Neural cell (in vitro differentiated cells): Measurements from ENCODE around the gene LRRC9. TPM values are rescaled to one million over a fixed set of nuclear protein-coding genes. Genes with fewer than 3 reads are reported as not detected.
A peak's percentile ranks its signal among the peaks of the same experiment; 100 is the strongest.

ENCODE experiments used
- H2AFZ ChIP-seq: fragments of 200-600, 300-800 bp; sonication (generic), shearing (Covaris generic); 2 replicates; pipeline ENCODE4 v1.6.0; 2014; ENCODE audit warnings: low read depth, mild to moderate bottlenecking, antibody characterized with exemption, low read length, moderate library complexity
- H3F3A ChIP-seq: fragments of 200-600 bp; shearing (Covaris generic); 2 replicates; pipeline ENCODE4 v1.6.1; 2016; ENCODE audit warnings: mild to moderate bottlenecking, moderate library complexity, mixed read lengths, antibody characterized with exemption, low read length; ENCODE audit not compliant: insufficient read depth, poor library complexity, severe bottlenecking
- H3K27ac ChIP-seq: fragments of 200-600, 300-800 bp; sonication (generic), shearing (Covaris generic); 2 replicates; pipeline ENCODE4 v1.5.1; 2014; ENCODE audit warnings: mild to moderate bottlenecking, low read length, moderate library complexity
- H3K27me3 ChIP-seq: fragments of 300-800, 200-600 bp; sonication (generic), shearing (Covaris generic); 2 replicates; pipeline ENCODE4 v1.6.0; 2014; ENCODE audit warnings: mild to moderate bottlenecking, low read depth, low read length, moderate library complexity; ENCODE audit not compliant: insufficient read depth
- H3K36me3 ChIP-seq: fragments of 300-800, 200-600 bp; sonication (generic), shearing (Covaris generic); 2 replicates; pipeline ENCODE4 v1.5.1; 2014; ENCODE audit warnings: mild to moderate bottlenecking, antibody characterized with exemption, low read length, moderate library complexity; ENCODE audit not compliant: insufficient read depth
- H3K4me2 ChIP-seq: fragments of 300-800, 200-600 bp; sonication (generic), shearing (Covaris generic); 2 replicates; pipeline ENCODE4 v1.6.0; 2014; ENCODE audit warnings: mild to moderate bottlenecking, low read length
- H3K4me3 ChIP-seq: fragments of 300-800, 200-600 bp; sonication (generic), shearing (Covaris generic); 2 replicates; pipeline ENCODE4 v1.5.1; 2014; ENCODE audit warnings: mild to moderate bottlenecking, low read length, moderate library complexity
- H3K79me2 ChIP-seq: fragments of 200-600 bp; shearing (Covaris generic); replicated peaks from 2 replicates; pipeline ENCODE4 v1.6.0; 2014; ENCODE audit warnings: mild to moderate bottlenecking, low read length, moderate library complexity; ENCODE audit not compliant: insufficient read depth
- H3K9ac ChIP-seq: fragments of 300-800, 200-600 bp; sonication (generic), shearing (Covaris generic); 2 replicates; pipeline ENCODE4 v1.6.1; 2016; ENCODE audit warnings: mild to moderate bottlenecking, low read length, mixed read lengths
- H3K9me2 ChIP-seq: fragments of 200-600 bp; shearing (Covaris generic); 2 replicates; pipeline ENCODE4 v1.6.1; 2016; ENCODE audit warnings: mild to moderate bottlenecking, low read length, mixed read lengths; ENCODE audit not compliant: insufficient read depth
- H3K9me3 ChIP-seq: fragments of 200-600, 300-800 bp; sonication (generic), shearing (Covaris generic); 2 replicates; pipeline ENCODE4 v1.6.1; 2016; ENCODE audit warnings: mild to moderate bottlenecking, mixed run types, low read length, moderate library complexity, mixed read lengths
- H4K20me1 ChIP-seq: fragments of 200-600 bp; shearing (Covaris generic); 2 replicates; pipeline ENCODE4 v1.6.1; 2016; ENCODE audit warnings: mild to moderate bottlenecking, mixed run types; ENCODE audit not compliant: insufficient read depth
- EP300 ChIP-seq: fragments of 450-650 bp; conservative IDR thresholded peaks from 2 replicates; pipeline ENCODE4 v1.6.1; 2014; ENCODE audit warnings: antibody characterized with exemption, mild to moderate bottlenecking, moderate library complexity; ENCODE audit not compliant: poor library complexity, severe bottlenecking
- EZH2 ChIP-seq: fragments of 200-600, 300-800 bp; shearing (Covaris generic), sonication (generic); IDR thresholded peaks from 2 replicates; pipeline ENCODE4 v1.6.1; 2014; ENCODE audit warnings: antibody characterized with exemption, low read length, borderline replicate concordance, mild to moderate bottlenecking; ENCODE audit not compliant: insufficient read depth, poor library complexity, severe bottlenecking
- MXI1 ChIP-seq: fragments of 450-650 bp; conservative IDR thresholded peaks from 2 replicates; pipeline ENCODE4 v1.6.1; 2014; ENCODE audit warnings: antibody characterized with exemption, mild to moderate bottlenecking; ENCODE audit not compliant: poor library complexity, severe bottlenecking
- POLR2AphosphoS5 ChIP-seq: IDR thresholded peaks from 2 replicates; pipeline ENCODE4 v1.6.1; 2012
- RAD21 ChIP-seq: fragments of 450-650 bp; conservative IDR thresholded peaks from 2 replicates; pipeline ENCODE4 v1.6.1; 2014; ENCODE audit warnings: antibody characterized with exemption, mild to moderate bottlenecking, moderate library complexity
- SMC3 ChIP-seq: fragments of 450-650 bp; conservative IDR thresholded peaks from 2 replicates; pipeline ENCODE4 v1.6.1; 2014; ENCODE audit warnings: antibody characterized with exemption, mild to moderate bottlenecking, moderate library complexity; ENCODE audit not compliant: poor library complexity
- TAF1 ChIP-seq: IDR thresholded peaks from 2 replicates; pipeline ENCODE4 v1.6.1; 2012; ENCODE audit warnings: low read depth
- polyA plus RNA-seq: library from polyadenylated mRNA; depleted of rRNA; stranded (reverse); fragments of >200 nt; gene quantifications from 2 replicates; pipeline ENCODE4 v1.2.3, GENCODE V29; 2014
- TF ChIP-seq, protein P1 (sequence below): fragments of 450-650 bp; IDR thresholded peaks from 2 replicates; pipeline ENCODE4 v1.5.1; 2014; ENCODE audit warnings: antibody characterized with exemption, mild to moderate bottlenecking, moderate library complexity; ENCODE audit not compliant: poor library complexity, severe bottlenecking
- TF ChIP-seq, protein P2 (sequence below): IDR thresholded peaks from 2 replicates; pipeline ENCODE4 v1.6.1; 2012; ENCODE audit warnings: borderline replicate concordance

The LRRC9 gene
- polyA plus RNA-seq, 1 donor from 2014 or later: 1.3 TPM

DNA sequence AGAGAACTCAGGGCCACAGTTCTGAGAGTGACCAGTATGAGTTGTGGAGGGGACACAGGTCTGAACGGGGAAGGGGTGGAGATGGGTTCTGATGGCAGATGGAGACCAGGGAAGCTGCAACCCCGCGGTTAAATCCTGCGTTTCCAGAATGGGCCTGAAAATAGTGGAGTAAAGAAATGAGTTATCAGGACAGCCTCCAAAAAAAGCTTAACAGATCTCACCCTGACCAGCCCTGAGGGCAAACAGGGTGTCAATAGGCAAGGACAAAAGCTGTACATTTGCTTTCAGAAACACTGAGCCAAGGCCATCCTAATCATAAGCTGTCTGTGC is 48.8 kb upstream of the LRRC9 start:
- peaks cover 3% of the 10 kb centered on the region for H3K79me2 ChIP-seq
- no peaks in the 10 kb centered on the region for H3F3A ChIP-seq
- H3K27me3 ChIP-seq: peaks cover 5% of the 10 kb centered on the region
- H3K9me3 ChIP-seq: no peaks in the 10 kb centered on the region
- peak overlapping the region; percentile 77 for H3K4me3 ChIP-seq
- peak overlapping the region; percentile 70 for H3K9ac ChIP-seq
- TF ChIP-seq, protein P1, sequence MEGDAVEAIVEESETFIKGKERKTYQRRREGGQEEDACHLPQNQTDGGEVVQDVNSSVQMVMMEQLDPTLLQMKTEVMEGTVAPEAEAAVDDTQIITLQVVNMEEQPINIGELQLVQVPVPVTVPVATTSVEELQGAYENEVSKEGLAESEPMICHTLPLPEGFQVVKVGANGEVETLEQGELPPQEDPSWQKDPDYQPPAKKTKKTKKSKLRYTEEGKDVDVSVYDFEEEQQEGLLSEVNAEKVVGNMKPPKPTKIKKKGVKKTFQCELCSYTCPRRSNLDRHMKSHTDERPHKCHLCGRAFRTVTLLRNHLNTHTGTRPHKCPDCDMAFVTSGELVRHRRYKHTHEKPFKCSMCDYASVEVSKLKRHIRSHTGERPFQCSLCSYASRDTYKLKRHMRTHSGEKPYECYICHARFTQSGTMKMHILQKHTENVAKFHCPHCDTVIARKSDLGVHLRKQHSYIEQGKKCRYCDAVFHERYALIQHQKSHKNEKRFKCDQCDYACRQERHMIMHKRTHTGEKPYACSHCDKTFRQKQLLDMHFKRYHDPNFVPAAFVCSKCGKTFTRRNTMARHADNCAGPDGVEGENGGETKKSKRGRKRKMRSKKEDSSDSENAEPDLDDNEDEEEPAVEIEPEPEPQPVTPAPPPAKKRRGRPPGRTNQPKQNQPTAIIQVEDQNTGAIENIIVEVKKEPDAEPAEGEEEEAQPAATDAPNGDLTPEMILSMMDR: no peak
- no peak for TF ChIP-seq MXI1
- TF ChIP-seq SMC3: no peak
- no peak for TF ChIP-seq POLR2AphosphoS5
- no peak for TF ChIP-seq TAF1
- TF ChIP-seq EZH2: no peak
- TF ChIP-seq, protein P2, sequence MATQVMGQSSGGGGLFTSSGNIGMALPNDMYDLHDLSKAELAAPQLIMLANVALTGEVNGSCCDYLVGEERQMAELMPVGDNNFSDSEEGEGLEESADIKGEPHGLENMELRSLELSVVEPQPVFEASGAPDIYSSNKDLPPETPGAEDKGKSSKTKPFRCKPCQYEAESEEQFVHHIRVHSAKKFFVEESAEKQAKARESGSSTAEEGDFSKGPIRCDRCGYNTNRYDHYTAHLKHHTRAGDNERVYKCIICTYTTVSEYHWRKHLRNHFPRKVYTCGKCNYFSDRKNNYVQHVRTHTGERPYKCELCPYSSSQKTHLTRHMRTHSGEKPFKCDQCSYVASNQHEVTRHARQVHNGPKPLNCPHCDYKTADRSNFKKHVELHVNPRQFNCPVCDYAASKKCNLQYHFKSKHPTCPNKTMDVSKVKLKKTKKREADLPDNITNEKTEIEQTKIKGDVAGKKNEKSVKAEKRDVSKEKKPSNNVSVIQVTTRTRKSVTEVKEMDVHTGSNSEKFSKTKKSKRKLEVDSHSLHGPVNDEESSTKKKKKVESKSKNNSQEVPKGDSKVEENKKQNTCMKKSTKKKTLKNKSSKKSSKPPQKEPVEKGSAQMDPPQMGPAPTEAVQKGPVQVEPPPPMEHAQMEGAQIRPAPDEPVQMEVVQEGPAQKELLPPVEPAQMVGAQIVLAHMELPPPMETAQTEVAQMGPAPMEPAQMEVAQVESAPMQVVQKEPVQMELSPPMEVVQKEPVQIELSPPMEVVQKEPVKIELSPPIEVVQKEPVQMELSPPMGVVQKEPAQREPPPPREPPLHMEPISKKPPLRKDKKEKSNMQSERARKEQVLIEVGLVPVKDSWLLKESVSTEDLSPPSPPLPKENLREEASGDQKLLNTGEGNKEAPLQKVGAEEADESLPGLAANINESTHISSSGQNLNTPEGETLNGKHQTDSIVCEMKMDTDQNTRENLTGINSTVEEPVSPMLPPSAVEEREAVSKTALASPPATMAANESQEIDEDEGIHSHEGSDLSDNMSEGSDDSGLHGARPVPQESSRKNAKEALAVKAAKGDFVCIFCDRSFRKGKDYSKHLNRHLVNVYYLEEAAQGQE: no peak
- TF ChIP-seq EP300: no peak
- no peak for TF ChIP-seq RAD21
- peak overlapping the region; percentile 33 for H3K27ac ChIP-seq
- H3K9me2 ChIP-seq: no peaks in the 10 kb centered on the region
- H2AFZ ChIP-seq: peak overlapping the region; percentile 74
- H3K4me2 ChIP-seq: peak overlapping the region; percentile 64
- no peaks in the 10 kb centered on the region for H4K20me1 ChIP-seq
- no peaks in the 10 kb centered on the region for H3K36me3 ChIP-seq

DNA sequence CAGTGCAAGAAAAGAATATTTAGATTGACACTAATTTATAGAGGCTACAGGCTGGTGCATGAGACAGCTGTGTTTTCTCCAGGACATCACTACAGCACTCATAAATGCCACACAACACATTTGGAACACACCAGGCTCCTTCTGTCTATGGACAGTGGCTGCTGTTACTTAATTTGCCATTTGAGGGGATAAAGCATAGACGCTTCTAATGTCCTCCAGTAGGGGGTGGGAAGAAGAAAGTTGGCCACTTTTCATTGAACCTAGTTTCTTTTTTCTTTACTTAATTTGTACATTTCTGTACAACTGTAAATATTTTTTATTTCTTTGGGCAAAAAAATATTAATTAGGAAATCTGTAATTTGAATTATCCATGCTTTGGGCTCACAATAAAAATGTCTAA is 37.0 kb upstream of the LRRC9 start:
- Histone ChIP-seq H3K4me3 (no peak overlapping the region), H3K36me3 (no peaks in the 10 kb centered on the region), H3K9ac (no peak overlapping the region), H2AFZ (no peak overlapping the region), H3K79me2 (no peaks in the 10 kb centered on the region), H3K4me2 (no peak overlapping the region), H3K27me3 (no peaks in the 10 kb centered on the region), H4K20me1 (no peaks in the 10 kb centered on the region), H3K27ac (no peak overlapping the region), H3F3A (no peaks in the 10 kb centered on the region), H3K9me2 (no peaks in the 10 kb centered on the region), H3K9me3 (no peaks in the 10 kb centered on the region)
- TF ChIP-seq TAF1 (no peak), MXI1 (no peak), RAD21 (no peak), SMC3 (no peak), EZH2 (no peak)
- TF ChIP-seq, protein P2: no peak
- TF ChIP-seq, protein P1: no peak
